HG03095 (cell line): ENCODE results near the gene PUS1.

Experiments
- ATAC-seq: cut with Tn5 transposase; IDR thresholded peaks from one replicate; pipeline ENCODE4 v1.9.1; 2021; ENCODE audit warnings: moderate library complexity; ENCODE audit not compliant: unreplicated experiment

PUS1 gene

GRCh38 chr12:131902332-131903241 is 26.5 kb upstream of the PUS1 start:
- no peak for ATAC-seq

GRCh38 chr12:131903270-131904255 is 25.5 kb upstream of the PUS1 start:
- no peak for ATAC-seq

- no peak for ATAC-seq
These were observed 24.7 kb upstream of the PUS1 start for GRCh38 chr12:131904346-131904745.

GRCh38 chr12:131905081-131905629 is 23.9 kb upstream of the PUS1 start:
- no peak for ATAC-seq

DNA sequence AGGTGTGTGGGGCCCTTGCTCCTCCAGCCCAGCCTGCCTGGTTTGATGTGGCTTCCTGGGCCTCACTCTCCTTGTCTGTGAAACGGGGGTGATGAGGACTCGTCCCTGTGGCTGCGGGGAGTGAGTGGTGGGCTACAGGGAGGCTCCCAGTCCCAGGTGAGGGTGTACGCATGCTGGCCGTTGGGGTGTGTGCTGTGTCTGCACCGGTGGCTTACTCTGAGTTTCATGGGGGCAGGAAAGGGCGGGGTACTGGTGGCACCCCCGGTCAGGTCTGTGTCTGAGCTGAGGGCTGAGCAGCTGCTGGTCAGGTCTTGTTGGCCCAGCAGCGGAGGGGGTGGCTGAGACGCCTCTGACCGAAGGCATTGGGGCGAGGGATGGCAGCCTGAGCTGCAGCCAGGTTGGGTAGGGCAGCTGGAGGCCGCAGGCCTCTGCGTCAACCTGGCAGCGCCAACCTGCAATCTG is 23.4 kb upstream of the PUS1 start:
- no peak for ATAC-seq

DNA sequence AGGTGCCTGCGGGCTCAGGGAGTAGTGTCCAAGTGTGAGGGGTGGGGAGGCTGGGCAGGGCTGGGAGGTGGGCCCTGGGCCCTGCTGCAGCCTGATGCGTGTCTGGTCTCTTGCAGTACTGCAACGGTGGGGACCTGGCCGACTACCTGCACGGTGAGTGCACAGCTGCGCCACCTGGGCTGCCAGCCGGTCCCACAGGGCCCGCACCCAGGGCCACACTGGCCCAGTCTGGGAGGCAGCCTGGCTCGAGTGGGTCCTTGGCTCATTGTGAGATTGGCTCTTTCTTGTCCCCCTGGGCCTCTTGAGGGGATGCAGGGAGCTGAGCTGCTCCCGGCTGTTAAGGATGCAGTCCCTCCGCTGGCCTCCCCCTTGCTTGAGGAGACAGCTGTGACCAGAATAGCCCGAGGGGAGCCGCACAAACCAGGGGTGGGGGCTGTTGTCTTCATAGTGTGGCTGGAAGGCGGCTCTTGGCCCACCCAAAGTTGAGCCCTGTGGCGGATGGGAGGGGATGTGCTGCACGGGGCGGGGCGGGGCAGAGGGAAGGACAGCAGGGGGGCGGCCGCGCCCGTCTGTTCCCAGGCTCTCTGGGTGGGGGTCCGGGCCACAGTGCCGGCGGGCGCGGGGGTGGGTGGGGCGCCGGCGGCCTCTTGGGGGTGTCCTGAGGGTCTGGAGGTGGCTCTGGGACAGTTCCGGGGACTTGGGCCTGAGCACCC is 21.5 kb upstream of the PUS1 start:
- no peak for ATAC-seq

DNA sequence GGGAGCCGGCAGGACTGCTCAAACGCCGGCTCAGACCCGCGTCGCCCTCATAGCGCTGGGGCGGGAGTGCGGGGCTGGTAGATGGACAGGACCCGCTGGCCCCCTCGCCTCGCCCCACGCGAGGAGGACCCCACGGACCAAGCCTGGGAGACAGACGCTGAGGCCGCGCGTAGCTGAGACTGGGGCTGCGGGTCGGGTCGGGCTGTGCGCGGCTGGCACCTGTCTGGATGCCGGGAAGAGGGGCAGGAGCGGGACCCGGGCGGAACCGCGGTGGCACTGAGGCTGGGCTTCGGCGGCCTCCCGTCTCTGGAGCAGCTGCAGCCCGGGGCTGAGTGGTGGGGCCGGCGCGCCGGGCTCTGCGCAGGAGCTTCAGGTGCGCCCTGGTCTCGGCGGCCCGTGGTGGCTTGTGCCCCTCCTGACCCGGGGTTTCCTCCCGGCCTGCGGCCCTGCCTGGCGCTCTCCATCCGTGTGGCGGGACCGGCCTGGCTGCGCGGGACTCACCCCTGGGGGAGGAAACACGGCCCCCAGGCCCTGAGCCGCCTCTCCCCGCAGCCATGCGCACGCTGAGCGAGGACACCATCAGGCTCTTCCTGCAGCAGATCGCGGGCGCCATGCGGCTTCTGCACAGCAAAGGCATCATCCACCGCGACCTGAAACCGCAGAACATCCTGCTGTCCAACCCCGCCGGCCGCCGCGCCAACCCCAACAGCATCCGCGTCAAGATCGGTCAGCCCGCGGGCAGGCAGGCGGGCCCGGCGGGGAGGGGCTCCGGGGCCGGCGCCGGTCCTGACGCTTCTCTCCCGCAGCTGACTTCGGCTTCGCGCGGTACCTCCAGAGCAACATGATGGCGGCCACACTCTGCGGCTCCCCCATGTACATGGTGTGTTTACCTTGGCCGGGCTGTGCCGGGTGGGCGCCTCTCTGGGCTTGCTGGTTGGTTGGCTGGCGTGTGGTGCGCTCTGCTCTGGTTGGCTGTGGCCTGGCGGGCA is 20.7 kb upstream of the PUS1 start:
- no peak for ATAC-seq

DNA sequence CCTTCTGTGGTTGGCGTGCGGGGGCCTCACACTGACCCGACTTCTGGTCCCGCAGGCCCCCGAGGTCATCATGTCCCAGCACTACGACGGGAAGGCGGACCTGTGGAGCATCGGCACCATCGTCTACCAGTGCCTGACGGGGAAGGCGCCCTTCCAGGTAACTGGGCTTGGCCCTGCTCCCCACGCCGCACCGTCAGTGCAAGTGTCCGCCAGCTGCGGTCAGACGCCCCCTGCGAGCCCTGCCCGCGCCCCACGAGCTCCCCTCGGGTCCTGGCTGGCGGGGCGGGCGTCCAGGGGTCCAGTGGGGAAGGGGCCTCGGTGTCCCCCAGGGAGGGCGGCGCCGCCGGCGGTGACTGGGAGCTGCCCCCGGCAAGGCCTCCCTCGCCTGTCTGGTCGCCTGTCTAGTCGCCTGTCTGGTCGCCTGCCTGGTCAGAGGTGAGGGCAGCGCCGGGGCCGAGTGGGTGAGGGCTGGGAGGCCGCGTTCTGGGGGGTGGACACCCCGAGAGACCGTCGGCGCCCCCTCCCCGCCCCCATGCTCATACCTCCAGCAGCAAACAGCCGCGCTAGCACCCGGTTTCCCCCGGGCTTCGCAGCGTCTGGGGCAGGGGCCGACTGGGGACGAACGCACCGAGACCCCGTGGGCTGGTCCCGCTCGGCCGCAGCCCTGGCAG is 19.9 kb upstream of the PUS1 start:
- no peak for ATAC-seq

DNA sequence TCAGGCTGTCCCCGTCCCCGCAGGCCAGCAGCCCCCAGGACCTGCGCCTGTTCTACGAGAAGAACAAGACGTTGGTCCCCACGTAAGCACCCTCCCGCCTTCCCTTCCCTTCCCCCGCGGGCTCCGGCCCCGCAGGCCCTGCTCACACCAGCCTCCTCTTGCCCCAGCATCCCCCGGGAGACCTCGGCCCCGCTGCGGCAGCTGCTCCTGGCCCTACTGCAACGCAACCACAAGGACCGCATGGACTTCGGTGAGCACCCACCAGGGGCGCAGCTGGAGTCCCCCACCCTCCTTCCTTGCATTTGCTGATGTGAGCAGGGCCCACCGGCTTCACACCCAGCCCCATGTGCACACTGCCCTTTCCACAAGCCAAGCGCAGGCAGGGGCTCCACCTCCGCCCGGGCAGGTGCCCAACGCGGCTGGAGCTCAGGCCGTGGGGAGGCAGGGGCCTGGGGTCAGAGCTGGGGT is 19.3 kb upstream of the PUS1 start:
- no peak for ATAC-seq

- no peak for ATAC-seq
These were observed 18.6 kb upstream of the PUS1 start for GRCh38 chr12:131910302-131911027.

- no peak for ATAC-seq
These were observed 17.9 kb upstream of the PUS1 start for GRCh38 chr12:131911028-131911650.

- ATAC-seq: no peak
These were observed 17.1 kb upstream of the PUS1 start for GRCh38 chr12:131911851-131912477.

- ATAC-seq: no peak
These were observed 16.4 kb upstream of the PUS1 start for GRCh38 chr12:131912518-131913274.

DNA sequence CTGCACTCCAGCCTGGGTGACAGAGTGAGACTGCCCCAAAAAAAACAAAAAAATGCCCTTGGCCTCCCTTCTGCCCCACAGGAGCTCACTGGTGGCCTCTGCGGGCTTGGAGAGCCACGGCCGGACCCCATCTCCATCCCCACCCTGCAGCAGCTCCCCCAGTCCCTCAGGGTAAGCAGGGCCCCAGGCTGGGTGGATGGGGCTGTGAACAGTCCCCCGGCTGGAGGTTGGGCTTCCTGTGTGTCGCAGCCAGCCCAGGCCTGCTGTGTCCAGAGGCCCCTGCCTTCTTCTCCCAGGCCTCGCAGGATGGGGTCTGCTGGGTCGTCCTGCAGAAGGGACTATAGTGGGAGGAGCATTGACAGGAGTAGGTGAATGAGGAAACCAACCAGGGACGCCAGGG is 15.4 kb upstream of the PUS1 start:
- no peak for ATAC-seq

DNA sequence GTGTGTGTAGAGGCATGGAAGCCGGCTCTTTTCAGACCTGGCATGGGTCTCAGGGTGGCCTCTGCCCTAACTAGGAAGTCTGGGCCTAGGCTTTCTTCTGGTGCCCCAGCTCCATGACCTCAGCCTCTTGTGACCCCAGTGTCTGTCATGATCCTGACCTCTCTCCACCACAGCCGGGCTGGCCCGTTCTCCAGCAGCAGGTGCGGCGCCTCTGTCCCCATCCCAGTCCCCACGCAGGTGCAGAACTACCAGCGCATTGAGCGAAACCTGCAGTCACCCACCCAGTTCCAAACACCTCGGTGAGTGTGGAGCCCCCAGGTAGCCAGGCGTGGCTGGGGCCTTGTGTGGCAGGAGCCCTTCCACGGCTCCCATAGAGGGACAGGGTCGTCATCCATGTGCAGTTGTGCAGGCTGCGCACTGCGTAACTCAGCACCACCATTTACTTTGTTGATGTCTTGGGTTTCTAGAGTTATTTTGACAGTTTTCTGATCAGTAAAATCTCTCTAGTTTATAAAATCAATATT is 14.8 kb upstream of the PUS1 start:
- ATAC-seq: no peak

GRCh38 chr12:131915000-131915689 is 13.9 kb upstream of the PUS1 start:
- ATAC-seq: no peak
